ELF-1 (cell line): ENCODE measurements around the gene CLASP2.
A peak's percentile ranks its signal among the peaks of the same experiment; 100 is the strongest.
"Not testable (repeated sequence)": the region's sequence is repeated elsewhere in the genome, so short reads cannot be mapped to it uniquely, and the experiment has no call there.

Source experiments
- DNase-seq: peaks from one replicate; pipeline ENCODE4 v3.0.0-alpha.2; 2016; ENCODE audit warnings: low read depth, low spot score

CLASP2 gene

GRCh38 chr3:33543601-33544000, 174.5 kb downstream of the CLASP2 start:
- no peak for DNase-seq

DNA sequence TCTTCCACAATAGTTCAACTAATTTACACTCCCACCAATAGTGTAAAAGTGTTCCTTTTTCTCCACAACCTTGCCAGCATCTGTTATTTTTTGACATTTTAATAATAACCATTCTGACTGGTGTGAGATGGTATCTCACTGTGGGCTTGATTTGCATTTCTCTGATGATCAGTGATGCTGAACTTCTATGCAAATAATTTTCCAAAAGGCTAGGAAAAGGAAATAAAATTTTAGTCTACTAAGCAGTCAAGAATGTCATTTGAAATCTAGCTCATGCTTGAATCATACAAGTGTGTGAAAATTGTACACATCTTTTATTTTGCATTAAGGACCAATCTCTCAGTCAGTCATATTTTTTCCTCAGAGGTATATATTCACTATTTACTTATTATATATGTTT, 176.1 kb downstream of the CLASP2 start:
- no peak for DNase-seq

DNA sequence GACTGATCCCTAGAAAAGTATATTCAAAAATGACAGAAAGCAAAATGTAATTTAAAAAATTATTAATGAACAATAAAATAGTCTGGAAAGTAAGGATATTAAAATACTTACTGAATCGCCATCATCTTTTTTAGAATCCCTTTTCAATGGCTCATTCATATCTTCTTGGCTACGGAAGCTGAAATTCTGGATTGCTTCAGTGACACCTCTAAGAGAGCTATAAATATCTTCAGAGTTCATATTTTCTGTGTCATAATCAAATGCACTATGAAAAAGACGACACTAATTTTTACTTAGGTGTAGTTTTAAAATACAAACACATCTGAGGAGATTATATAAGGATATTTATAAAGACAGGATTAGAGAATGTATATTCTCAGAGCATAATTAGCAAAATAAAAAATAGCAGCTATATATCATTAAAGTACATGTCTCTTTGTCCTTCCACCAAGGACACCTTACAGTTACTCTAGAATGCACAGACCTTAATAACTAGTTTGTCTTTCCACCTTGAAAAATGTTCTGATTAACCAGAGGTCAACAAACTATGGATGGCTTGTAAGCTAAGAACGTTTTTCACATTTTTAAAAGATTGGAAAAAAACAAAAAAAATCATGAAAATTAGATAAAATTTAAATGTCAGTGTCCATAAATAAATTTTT, 179.2 kb downstream of the CLASP2 start:
- no peak for DNase-seq

DNA sequence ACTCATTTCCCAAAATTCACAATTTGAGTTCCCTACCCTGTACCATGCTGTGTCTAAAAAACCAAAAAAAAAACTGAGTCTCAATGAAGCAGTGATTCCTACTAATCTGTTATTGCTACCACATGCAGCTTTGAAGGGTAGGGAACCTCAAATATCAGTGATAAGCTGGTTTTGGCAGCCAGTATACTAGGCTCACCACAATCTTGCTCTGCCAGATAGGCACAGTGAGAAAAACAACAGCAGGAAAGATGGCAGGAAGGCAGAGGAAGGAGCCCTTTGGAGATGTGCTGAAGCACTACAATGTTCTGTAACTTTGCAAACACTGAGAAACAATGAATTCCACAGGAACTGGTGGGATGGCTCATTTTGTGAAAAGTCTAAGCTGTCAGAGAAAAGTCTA, 180.9 kb downstream of the CLASP2 start:
- DNase-seq = no peak

DNA sequence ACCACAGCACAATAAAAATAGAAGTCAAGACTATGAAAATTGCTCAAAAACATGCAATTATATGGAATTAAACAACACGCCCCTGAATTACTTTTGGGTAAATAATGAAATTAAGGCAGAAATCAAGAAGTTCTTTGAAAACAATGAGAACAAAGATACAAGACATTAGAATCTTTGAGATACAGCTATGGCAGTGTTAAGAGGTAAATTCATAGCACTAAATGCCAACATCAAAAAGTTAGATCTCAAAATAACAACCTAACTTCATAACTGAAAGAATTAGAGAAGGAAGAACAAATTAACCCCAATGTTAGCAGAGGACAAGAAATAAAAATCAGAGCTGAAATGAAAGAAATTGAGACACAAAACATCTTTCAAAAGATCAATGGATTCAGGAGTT, 191.3 kb downstream of the CLASP2 start:
- no peak for DNase-seq

- DNase-seq = no peak
Measured at GRCh38 chr3:33525232-33525631, 192.8 kb downstream of the CLASP2 start.

GRCh38 chr3:33523093-33523667, 194.9 kb downstream of the CLASP2 start:
- DNase-seq = no peak

GRCh38 chr3:33521736-33522135, 196.3 kb downstream of the CLASP2 start:
- no peak for DNase-seq

DNA sequence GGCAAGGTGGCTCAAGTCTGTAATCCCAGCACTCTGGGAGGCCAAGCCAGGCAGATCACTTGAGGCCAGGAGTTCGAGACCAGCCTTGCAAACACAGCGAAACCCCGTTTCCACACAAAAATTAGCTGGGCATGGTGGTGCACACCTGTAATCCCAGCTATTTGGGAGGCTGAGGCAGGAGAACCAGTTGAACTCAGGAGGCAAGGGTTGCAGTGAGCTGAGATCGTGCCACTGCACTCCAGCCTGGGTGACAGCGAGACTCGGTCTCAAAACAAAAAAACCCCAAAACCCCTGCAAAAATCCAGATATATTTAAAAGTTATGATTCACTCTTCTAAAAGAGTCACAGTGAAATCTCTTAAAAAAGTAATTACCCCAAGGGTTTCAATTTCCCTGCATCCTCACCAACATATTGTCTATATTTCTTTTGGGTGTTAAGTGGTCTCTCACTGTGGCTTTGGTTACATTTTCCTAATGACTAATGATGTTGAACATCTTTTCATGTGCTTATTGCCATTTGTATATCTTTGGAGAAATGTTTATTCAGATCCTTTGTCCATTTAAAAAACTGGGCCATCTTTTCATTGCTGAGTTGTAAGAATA, 204.7 kb downstream of the CLASP2 start:
- DNase-seq = no peak

GRCh38 chr3:33505027-33505426, 213.0 kb downstream of the CLASP2 start:
- DNase-seq = no peak

DNA sequence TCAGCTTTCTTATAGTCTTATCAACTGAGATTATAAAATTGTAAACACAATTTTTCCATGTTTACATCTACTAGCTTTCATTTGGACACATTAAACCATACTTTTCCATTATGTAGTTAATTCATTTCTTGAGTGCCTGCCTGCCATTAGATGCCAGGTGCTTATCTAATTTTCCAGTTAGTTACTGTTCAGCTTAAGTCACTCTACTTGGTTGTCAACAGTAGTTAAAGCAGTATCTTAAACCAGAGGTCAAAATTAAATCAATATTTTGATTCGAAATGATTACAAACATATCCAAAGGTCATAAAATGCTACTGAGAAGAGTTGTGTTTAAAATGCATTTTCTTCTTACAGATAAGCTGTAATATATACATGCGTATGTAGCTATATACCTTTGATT, 221.6 kb downstream of the CLASP2 start:
- no peak for DNase-seq

DNA sequence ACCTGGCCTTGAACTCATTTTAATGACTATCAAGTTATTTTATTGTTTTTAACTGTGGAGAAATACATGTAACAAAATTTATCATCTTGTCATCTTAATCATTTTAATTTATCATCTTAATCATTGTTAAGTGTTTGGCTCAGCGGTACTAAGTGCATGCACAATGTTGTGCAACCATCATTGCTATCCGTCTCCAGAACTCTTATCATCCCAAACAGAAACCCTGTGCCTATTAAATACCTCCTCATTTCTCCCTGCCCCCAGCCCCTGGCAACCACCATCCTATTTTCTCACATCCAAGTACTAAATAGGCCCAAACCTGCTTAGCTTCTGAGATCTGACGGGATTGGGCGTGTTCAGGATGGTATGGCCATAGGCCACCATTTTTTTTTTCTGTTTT, 226.3 kb downstream of the CLASP2 start:
- DNase-seq = no peak

DNA sequence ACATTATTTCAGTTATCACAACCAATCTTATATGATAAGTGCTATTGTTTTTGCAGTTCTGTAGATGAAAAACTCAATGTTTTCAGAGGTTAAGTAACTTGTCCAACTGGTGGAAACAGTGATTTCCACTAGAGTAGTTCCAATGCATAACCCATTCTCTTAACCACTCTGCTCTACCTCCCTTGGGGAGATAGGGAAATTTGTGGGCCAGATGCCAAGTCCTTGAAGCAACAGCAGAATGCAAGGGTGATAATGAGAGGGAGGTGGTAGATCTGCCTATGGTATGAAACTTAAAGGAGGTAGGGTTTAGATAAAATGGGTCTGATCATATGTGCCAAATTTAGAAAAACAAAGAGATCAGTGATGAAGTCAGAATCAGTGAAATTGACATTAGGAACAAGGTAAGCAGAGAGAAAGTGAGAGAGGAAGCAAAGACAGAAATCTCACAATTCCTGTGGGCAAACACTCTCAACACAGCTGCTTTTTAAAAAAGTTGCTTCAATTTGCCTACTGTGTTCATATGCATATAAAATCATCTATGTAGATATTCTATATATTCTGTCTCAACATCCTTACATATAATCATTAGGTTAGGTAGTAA, 227.3 kb downstream of the CLASP2 start:
- no peak for DNase-seq

- DNase-seq = no peak
Measured at GRCh38 chr3:33488683-33489082, 229.4 kb downstream of the CLASP2 start.

DNA sequence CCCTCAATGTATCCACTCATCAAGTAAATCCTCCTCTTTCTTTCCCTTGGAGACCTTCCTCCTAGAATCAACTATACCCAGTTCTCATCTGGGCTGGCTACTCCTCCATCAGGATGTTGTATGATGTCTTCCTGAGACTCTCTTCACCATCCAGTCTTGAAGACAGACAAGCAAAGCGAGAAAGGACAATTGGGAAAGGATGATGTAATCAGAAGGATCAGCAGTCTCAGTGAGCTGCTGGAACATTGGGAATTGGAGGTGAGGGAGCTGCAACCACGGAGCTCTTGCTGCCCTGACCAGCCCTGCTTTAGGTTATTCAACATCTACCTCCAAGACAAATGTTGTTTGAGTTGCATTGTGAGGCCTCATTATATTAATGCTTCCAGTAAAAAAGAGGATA, 229.8 kb downstream of the CLASP2 start:
- DNase-seq = no peak

- no peak for DNase-seq
Measured at GRCh38 chr3:33482111-33482521, 235.9 kb downstream of the CLASP2 start.

- no peak for DNase-seq
Measured at GRCh38 chr3:33474896-33475295, 243.2 kb downstream of the CLASP2 start.

DNA sequence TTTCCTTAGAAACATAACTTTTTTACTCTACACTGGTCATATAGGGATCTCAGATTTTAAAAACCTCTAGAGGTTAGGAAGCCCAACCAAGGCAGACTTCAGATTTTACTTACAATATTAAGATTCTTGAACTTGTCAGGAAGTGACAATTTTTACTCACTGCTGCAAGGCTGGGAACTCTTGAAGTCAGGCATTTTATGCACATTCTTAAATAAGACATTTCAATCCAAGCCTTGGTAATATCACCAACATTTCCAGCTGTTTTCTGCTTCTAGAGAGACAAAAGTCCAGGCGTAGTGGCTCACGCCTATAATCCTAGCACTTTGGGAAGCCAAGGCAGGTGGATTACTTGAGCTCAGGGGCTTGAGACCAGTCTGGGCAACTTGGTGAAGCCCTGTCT, 244.2 kb downstream of the CLASP2 start:
- DNase-seq = no peak

- peak; percentile 59 for DNase-seq
Measured at GRCh38 chr3:33467786-33468185, 250.3 kb downstream of the CLASP2 start.

DNA sequence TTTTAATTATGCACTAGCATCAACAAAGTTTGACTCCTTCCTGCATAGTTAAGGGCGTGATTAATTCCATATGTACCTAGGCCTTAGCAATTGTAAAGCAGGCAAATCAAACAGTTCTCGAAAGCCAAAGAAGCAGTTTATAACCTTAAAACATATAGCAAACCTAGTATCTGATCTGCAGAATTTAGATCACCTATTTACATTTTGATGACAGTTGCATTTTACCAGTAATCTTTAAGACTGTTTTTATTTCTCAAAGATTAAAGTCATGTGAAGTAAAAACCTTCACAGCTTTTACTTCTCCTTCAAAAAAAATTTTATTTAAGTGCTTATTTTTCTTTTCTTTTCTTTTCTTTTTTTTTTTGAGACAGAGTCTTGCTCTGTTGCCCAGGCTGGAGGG, 257.0 kb downstream of the CLASP2 start:
- DNase-seq = no peak

- not testable (repeated sequence) for DNase-seq
Measured at GRCh38 chr3:33459577-33459976, 258.5 kb downstream of the CLASP2 start.

- DNase-seq = no peak
Measured at GRCh38 chr3:33458446-33458845, 259.6 kb downstream of the CLASP2 start.

DNA sequence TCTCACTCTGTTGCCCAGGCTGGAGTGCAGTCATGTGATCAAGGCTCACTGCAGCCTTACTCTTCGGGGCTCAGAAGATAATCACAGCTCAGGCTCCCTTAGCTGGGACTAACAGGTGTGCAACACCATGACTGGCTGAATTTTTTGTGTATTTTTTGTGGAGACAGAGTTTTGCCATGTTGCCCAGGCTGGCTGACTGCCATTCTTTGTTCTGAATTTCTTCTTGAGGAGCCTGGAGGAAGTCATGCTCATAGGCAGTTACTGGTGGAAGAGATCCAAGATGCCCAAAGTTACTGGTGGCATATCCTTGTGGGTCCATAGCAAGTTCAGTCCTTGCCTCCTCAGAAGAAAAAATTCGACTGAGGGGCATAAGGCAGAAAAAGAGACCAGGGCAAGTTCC, 261.3 kb downstream of the CLASP2 start:
- DNase-seq = no peak
